G401 (cell line): ENCODE measurements around the gene CFDP1. TPM values are rescaled to one million over a fixed set of nuclear protein-coding genes. Genes with fewer than 3 reads are reported as not detected.
A peak's percentile ranks its signal among the peaks of the same experiment; 100 is the strongest.

Experiments used
- DNase-seq: peaks from one replicate; pipeline ENCODE4 v3.0.0-alpha.2; 2015; ENCODE audit warnings: low spot score
- in situ Hi-C: cut with HindIII; loops from 2 replicates; pipeline ENCODE4 v1.10.0; 2016; ENCODE audit warnings: low sequenced_read_pairs, mixed read lengths
- total RNA-seq: library from RNA; depleted of rRNA; stranded (reverse); fragments of >200 nt; shearing (Covaris generic); gene quantifications from 2 replicates; pipeline ENCODE4 v1.2.3, GENCODE V29; 2014

CFDP1 gene
- total RNA-seq, 1 experiment from 2014 or later, result 58.3 TPM

DNA sequence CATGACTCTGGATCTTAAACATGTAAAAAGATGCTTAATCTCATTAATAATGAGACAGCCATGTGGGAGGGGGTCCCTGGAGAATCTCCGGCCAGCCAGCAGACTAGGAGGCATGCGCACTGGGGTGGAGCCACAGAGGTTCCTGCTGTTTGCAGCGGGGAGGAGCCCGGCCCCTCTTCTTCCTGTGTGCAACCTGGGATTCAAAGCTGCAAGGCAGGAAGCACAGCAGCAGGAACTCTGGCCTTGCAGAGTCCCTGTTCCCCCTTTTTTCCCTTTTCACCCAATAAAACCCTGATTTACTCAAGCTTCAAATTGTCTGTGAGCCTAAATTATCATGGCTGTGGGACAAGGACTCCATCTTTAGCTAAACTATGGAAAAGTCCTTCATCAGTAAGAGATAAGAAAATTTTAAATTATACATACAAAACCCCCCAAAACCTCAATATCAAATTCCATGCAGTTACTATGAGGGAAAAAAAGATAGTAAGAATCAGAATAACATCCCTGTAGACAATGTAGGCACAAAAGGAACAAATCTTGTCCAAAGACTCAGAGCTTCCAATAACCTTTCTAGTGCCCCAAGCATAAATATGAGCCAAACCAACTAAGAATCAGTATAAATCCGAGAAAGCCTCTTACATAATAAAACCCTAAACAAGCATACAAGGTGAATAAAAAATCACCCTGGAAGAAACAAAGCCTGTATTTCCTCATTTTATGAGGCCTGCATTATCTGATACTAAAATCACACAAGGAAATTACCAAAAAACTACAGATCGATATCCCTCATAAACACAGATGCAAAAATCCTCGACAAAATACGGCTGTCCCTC, 12.1 kb downstream of the CFDP1 start:
- peak; percentile 16 for DNase-seq
- in situ Hi-C loops, result no loop called here

DNA sequence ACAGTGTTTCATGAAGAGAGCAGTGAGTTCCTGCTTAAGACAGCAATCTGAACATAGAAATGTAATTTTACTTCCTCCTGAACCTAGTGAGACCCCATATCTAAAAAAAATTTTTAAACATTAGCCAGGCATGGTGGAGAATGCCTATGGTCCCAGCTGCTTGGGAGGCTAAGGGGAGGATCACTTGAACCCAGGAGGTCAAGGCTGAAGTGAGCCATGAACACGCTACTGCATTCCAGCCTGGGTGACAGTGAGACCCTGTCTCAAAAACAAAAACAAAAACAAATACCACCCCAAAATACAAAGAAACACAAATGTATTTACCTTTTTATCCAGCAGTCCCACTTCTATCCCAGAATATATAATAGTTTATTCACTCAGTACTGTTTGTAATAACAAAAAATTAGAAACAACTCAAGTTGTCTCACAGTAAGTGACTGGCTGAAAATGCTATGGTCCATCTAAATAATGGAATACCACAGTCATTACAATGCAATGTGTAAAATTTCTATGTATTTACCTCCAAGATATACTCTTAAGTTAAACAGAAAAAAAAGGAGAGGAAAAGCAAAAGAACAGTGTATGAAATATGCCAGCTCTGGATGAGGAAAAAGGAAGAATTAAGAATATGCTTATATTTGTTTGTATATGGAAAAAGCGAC, 16.3 kb downstream of the CFDP1 start:
- in situ Hi-C loops, result no loop called here
- DNase-seq, result no peak

DNA sequence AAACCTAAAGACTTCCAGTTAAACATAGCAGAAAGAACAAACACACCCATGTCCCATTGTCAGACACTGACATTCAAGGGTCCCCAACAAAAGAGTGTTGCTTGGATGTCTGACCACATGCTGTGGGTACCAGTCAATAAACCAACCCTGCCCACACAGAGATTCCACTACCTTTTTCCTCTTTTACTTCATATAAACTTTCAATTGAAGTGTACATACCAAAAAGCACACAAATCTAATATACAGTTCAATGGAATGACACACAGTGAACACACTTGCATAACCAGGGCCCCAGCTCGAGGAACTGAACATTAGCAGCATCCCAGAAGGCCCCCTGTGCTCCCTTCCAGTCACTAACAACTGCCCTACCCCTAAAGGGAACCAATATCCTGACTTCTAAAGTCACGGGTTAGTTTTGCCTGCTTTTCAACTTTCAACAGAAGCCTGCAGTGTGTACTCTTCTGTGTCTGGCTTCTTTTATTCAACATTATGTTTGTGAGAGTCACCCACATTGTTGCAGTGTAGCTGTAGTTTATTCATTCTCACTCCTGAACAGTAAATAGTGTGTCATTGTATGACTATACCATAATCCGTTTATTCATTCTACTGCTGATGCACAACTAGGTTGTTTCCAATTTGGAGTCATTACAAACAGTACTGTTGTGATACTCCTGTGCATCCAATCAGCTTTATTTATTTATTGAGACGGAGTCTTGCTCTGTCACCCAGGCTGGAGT, 18.0 kb downstream of the CFDP1 start:
- no peak for DNase-seq

DNA sequence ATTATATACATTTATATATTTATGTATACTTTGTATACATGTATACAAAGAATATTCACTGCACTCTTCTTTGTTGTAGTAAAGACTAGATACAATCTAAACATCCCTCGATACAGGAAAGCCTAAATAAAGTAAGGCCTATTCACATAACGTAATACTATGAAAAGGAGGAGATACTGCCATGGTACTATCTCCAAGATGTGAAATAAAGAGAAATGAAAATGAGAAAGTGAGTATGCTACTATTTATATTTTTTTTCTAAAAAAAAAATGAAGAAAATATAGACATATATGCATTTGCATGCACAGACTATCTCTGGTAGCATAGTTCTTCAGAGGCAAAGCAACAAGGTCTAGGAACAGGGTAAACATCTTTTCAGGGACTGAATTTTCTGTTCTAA, 19.4 kb downstream of the CFDP1 start:
- DNase-seq, result no peak
- in situ Hi-C loops, result no loop called here

More for the DNA sequence above, 18.0 kb downstream of the CFDP1 start:
- in situ Hi-C loops, result no loop called here

DNA sequence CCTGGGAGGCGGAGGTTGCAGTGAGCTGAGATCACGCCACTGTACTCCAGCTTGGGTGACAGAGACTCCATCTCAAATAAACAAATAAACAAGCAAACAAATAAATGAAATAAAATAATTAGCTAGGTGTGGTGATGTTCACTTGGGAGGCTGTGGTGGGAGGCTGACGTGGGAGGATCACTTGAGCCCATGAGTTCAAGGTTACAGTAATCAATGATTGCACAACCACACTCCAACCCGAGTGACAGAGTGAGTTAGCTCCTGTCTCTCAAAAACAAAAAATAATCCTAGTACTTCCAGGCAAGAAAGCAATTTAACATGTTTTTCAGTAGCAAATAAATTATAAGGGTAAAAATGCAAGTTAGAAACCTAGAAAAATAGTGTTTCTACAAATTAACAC, 26.4 kb downstream of the CFDP1 start:
- in situ Hi-C loops, result no loop called here
- DNase-seq, result no peak

DNA sequence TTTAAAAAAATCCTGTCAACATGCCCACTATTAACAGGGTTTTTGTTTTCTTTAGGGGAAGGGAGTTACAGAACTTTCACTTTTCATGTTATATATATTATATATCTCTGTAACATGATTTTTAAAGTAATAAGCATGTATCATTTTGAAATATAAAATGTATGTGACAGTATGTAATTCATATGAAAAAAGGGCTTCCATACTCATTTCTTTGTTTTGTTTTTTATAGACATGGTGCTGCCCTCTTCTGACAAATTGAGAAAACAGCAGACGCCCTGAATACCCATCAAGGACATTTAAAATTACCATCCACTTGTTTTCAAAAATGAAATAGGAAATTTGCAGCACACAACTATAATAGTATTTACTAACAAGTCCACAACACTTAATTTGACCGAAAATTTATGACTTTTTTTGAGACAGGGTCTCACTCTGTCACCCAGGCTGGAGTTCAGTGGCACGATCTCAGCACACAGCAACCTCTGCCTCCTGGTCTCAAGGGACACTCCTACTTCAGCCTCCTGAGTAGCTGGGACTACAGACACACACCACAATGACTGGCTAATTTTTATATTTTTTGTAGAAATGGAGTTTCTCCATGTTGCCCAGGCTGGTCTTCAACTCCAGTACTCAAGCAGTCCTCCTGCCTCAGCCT, 30.4 kb downstream of the CFDP1 start:
- DNase-seq, result peak; percentile 61
- in situ Hi-C loops, result no loop called here

DNA sequence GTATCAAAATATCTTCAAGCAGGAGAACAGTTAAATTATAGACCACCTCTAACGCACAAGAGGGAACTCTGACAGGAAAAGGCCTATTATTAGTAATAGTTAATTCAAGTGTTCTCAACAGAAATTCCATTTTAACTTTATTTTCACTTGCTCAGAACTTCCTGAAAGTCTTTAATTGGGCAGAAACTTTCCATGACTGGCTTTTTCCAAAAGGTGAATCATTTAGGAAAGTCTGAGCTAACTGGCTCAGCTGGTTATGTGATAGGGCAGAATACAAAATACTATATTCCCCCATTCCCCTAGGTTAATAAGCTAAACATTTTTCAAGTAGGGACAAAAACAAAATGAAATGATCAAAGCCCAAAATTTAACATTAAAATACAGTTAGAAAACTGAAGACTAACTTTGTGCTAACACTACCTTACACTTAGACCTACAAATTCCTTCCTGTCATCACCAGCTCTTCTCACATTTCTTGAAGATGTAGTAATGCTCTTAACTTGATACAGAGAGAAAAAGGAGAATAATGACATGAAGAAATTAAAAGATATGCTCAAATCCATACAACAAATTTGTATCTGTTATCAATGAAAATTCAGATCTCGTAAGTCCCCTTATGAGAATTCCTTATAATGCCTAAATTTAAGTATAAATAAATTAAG, 31.0 kb downstream of the CFDP1 start:
- no peak for DNase-seq
- in situ Hi-C loops, result no loop called here

DNA sequence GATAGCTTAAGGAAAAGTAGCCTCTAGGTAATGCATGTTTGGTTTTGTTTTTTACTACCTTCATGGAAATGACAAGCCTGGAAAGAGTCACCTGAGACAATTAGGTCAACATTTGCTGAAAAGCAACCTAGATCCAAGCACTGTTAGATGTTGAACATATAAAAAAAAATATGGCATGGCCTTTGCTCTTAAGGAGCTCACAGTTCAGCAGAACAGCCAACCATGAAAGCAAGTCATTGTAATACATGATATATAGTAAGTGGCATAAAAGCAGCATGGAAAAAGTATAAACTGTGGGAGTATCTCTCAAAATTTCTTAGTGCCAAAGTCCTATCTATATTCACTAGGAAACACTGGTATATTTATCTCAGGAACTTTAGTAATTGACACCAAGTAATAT, 31.6 kb downstream of the CFDP1 start:
- no peak for DNase-seq
- in situ Hi-C loops, result no loop called here

DNA sequence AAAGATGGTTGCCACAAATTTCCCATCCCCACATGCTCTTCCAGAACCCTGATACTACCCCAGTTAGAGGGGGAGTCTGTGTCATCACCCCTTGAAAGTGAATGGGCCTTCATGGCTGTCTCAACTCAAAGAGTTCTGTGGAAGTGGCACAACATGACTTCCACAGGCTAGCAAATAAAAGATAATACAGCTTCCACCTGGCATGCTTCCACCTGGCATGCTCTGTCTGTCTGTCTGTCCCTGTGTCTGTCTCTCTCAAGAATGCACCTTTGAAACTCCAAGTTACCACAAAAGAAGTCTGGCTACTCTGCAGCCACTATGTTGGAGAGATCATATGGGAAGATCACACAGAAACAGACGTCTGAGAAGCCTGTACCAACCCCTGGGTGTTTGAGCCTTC, 35.0 kb downstream of the CFDP1 start:
- DNase-seq, result no peak
- in situ Hi-C loops, result no loop called here

DNA sequence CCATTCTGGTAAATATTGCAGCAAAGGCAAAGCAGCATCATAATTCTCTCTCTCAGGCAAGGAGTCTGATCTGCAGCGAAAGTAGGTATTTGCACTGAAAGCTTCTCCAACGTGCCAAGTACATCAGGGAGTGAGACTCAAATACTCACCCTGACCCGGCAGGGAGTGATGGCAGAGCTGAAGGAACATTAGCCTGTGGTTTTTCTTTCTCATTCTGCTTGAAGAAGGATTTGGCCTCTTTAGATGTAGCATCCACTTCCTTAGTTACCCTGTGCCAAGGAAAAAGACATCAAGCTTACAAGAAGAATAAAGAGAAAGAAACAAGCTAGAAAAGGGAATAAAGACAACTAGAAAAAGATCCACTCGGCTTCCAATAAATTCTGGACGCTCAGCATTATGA, 38.4 kb downstream of the CFDP1 start:
- in situ Hi-C loops, result no loop called here

DNA sequence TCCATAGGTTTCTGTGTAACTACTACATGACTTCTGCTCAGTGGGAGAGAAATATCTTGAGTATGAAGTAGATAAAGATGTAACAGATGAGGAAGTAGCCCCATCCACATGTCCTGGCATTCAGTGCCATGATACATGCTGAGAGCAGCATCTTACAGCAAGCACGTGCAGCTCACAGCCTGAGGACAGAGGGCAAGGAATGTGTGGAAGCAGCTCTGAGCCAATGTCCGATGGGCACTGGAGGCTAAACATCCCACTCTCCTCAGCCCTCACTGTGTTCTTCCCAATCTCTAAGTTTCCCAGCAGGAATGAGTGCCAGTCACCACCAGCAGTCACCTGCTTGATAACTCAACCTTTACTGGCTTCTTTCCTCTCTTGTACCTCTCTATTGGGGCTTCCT, 40.4 kb downstream of the CFDP1 start:
- DNase-seq, result no peak
- in situ Hi-C loops, result no loop called here

More for the DNA sequence above, 38.4 kb downstream of the CFDP1 start:
- DNase-seq, result no peak

DNA sequence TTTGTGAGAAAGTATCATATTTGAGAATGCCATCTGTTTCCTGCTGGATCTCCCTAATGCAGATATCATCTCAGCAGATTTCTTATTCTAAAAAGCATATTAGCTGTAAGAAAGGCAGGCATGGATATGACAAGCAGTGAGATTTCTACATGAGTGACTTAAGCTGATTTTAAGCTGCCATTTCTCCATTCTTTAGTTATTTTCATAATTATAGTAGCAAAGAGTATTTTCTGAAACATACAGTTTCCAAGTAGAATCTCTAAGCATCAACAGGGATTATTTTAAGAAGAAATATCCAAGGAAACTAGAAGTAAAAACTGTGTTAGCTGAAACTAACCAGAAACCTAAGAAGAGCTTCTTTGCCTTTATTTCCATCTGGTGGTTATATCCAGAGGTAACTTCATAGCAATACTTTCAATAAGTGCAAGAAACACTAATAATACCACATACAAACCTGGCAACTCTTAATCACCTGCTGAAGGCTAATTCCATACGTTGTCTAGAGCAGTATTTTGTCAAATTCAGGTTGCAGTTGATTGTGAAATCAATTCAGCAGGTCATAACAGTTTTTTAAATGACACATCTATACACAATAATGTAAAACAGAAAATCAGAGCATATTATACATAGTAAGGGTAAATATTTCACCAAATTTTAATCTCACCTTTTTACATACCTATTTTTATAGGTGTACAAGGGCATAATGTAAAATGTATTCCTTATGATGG, 42.2 kb downstream of the CFDP1 start:
- in situ Hi-C loops, result no loop called here
- no peak for DNase-seq

DNA sequence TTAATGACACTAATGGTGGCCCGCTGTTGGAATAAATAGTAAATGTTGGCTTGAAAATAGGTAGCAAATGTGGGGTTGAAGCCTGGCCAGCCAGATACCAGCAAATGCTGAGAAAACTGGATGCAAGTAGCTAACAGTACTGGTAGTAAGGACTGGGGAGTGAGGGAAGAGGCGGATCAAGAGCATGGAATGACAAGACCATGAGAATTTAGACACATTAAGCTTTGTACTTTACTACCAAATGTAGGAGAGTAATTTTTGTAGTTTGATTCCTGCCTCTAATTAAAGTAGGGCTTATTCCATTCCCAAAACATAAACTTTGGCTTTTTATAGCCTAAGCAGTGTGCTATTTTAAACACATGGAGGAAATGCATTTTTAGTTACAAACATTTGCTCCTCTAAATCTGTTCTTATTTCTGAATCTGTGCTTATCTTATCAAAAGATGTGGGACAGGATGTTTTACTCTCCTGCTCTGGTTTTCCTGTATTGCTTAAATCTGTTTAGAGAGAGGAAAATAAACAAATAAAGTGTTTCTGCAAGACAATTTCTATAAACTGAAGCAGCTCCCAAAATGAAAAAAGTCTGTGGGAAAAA, 44.1 kb downstream of the CFDP1 start:
- no peak for DNase-seq
- in situ Hi-C loops, result no loop called here

DNA sequence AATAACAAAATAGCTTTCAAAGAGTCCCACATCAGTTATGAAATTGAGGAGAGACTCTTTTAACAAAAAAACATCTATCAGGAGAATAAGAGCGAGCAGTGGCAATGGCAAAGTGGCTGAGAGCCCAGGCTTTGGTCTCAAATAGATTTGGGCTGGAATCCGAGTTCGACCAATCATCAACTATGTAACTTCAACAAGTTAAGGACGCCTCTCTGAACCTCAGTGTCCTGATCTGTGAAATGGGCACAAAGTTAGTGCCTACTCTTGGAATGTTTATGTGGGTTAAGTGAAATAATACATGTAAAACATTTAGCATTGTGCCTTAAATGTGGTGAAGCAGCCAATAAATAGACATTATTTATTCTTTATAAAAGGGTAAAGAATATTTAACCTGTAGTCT, 45.4 kb downstream of the CFDP1 start:
- no peak for DNase-seq
- in situ Hi-C loops, result no loop called here

DNA sequence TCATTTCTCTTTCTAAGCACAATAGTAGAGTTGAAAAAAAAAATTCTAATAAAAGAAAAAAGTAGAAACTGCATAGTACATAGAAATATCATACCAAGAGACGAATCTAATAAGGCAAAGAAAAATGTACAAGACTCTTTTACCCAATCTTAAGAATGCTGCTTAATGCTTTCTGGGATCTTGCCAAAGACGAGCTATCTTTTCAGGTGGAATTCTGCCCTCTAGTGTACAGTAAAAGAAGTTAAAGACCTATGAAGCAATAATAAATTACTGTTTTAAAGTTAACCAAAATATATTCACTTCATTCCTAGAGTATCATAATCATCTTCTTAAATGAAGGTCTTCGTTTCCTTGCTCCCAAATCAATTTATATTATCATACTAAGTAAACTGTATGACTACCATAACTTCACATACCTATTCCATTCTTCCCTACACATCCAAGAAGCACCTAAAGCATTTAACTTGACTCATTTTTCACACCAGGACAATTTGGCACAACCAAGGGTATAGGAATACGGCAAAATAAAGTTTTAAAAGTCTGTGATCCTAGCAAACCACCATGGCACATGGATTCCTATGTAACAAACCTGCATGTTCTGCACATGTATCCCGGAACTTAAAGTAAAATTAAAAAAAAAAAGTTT, 47.7 kb downstream of the CFDP1 start:
- peak; percentile 80 for DNase-seq
- in situ Hi-C loops, result no loop called here

DNA sequence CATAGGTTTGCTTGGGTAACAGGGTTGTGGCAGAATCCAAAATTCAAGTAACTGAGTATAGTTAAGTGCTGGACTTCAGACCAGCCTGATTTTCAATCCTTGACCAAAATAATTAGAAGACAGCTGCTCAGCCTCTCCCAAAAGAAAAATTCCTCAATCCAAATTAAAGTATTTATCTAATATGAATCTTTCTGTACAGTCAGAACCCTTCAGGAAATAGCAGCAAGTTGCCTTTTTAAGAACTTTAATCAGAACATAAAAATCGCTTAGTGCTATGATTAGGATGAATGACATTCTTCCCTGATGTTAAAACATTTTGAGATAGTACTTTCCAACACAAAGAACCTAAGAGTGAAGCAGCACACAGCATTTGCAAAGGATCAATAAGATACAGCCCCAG, 50.2 kb downstream of the CFDP1 start:
- in situ Hi-C loops, result no loop called here

DNA sequence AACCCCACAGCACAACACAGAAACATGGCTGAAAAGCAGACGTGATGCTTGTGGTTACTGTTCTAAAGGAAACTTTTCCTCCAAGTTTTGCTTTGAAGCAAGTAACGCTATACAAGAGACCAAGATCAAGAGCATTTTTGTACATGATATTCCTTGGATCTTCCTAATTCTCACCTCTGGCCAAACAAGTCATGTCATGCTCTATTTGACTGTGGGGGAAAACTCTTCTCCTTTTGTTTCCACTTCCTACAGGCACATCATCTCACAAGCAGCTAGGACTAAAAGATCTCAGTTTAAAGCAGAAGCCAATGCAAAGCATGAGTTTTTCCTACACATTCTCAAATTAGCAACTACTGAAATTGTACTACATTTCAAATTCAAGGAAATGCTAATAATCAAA, 50.7 kb downstream of the CFDP1 start:
- DNase-seq, result no peak
- in situ Hi-C loops, result no loop called here

More for the DNA sequence above, 50.2 kb downstream of the CFDP1 start:
- no peak for DNase-seq

DNA sequence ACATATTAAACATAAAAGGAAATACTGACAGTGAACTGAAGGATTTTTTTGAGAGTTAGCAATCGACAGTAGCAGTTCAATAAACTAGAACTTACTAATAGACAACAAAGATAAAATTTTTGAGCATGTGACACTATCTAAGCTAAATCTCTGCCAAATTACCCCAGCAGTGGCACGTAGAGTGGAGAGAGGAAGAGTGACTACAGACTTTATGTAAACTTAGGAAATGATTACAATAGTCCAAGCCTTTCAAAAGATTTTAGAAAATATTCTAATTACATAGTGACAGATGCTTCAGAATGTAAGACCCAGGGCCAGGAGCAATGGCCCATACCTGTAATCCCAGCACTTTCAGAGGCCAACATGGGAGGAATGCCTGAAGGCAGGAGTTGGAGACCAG, 52.4 kb downstream of the CFDP1 start:
- in situ Hi-C loops, result no loop called here
- DNase-seq, result no peak
